ENCODE results near the gene IFI27L1. TPM values are rescaled to one million over a fixed set of nuclear protein-coding genes. Genes with fewer than 3 reads are reported as not detected.

The IFI27L1 gene
- total and polyA plus RNA-seq, 12 donors, result 7.7 to 47.4 (median 17.1) TPM

DNA sequence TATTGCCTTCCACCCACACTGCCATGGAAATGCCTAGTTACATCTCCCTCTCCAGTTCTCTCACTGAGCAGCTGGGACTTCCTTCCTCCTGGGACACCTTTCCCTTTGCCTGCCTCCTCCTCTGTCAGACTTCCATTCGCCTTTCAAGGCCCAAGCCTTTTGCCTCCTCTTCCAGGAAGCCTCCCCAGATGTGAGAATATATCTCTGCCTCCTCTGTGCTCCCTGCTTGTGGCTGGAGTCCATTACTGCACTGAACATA is 45.2 kb downstream of the IFI27L1 start:
- DNase-seq, result no peak
- 67 to 78% methylated on average over 1 of the region's 1 CpG for WGBS, 2 donors

DNA sequence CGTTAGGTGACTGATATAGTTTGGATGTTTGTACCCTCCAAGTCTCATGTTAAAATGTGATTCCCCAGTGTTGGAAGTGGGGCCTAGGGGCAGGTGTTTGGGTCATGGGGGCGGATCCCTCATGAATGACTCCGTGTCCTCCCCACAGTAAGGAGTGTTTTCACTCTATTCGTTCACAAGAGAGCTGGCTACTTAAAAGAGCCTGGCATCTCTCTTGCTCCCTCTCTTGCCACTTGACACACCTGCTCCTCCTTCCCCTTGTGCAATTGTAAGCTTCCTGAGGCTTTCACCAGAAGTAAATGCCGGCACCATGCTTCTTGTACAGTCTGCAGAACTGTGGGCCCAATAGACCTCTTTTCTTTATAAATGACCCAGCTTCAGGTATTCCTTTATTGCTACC is 45.7 kb downstream of the IFI27L1 start:
- WGBS, 2 donors, result 86 to 89% methylated on average over 5 of the region's 5 CpGs
- Histone ChIP-seq H3K36me3 (peaks cover 0 to 9% (median 0%) of the 10 kb centered on the region in 9 donors), H3K4me1 (peaks cover 0 to 18% (median 9%) of the 10 kb centered on the region in 9 donors), H3K9me3 (no peaks in the 10 kb centered on the region), H3K4me3 (no peak overlapping the region), H3K27me3 (no peaks in the 10 kb centered on the region), H3K27ac (no peak overlapping the region)
- TF ChIP-seq, protein P1, sequence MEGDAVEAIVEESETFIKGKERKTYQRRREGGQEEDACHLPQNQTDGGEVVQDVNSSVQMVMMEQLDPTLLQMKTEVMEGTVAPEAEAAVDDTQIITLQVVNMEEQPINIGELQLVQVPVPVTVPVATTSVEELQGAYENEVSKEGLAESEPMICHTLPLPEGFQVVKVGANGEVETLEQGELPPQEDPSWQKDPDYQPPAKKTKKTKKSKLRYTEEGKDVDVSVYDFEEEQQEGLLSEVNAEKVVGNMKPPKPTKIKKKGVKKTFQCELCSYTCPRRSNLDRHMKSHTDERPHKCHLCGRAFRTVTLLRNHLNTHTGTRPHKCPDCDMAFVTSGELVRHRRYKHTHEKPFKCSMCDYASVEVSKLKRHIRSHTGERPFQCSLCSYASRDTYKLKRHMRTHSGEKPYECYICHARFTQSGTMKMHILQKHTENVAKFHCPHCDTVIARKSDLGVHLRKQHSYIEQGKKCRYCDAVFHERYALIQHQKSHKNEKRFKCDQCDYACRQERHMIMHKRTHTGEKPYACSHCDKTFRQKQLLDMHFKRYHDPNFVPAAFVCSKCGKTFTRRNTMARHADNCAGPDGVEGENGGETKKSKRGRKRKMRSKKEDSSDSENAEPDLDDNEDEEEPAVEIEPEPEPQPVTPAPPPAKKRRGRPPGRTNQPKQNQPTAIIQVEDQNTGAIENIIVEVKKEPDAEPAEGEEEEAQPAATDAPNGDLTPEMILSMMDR (IDR thresholded peaks at IDR 0.05), result no peak
- intact Hi-C loops (cut with DNase I), result loop anchor here in 2 of 10 donors (5.0 kb wide), 2 partner anchors 44 to 89 kb away; partner anchors contain the start of genes DDX24 (in 1 of the 2) and IFI27L1 (in 1 of the 2)
- ATAC-seq (no peak), DNase-seq (no peak)

More for the DNA sequence above, 45.2 kb downstream of the IFI27L1 start:
- TF ChIP-seq, protein P1 (IDR thresholded peaks at IDR 0.05), result no peak
- peaks cover 0 to 18% (median 9%) of the 10 kb centered on the region in 9 donors for H3K4me1 ChIP-seq
- H3K27me3 ChIP-seq, result no peaks in the 10 kb centered on the region
- ATAC-seq, result no peak
- H3K27ac ChIP-seq, result no peak overlapping the region
- intact Hi-C loops (cut with DNase I), result loop anchor here in 2 of 10 donors (5.0 kb wide), 2 partner anchors 44 to 89 kb away; partner anchors contain the start of genes DDX24 (in 1 of the 2) and IFI27L1 (in 1 of the 2)
- no peaks in the 10 kb centered on the region for H3K9me3 ChIP-seq
- H3K36me3 ChIP-seq, result peaks cover 0 to 9% (median 0%) of the 10 kb centered on the region in 9 donors
- no peak overlapping the region for H3K4me3 ChIP-seq

DNA sequence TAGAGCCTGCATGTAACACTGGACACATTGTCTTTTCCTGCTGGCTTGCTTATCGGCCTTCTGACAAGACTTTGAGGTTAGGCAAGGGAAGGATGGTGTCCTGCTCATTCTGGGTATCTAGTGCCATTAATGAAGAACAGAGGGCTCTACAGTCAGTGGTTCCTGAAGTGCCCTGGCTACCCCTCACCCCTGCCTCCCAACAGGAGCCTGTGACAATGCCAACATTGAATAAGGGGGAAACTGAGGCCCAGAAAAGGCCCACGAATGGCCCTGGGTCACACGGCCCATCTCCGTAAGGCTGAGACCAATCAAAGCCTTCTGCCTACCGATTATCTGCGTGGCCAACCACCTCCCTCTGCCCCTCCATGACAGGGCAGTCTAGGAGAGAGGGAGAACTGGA is 46.2 kb downstream of the IFI27L1 start:
- intact Hi-C loops (cut with DNase I), result loop anchor here in 2 of 10 donors (5.0 kb wide), 2 partner anchors 45 to 90 kb away; partner anchors contain the start of genes DDX24 (in 1 of the 2) and IFI27L1 (in 1 of the 2)
- no peak for ATAC-seq
- H3K27me3 ChIP-seq, result no peaks in the 10 kb centered on the region
- no peak overlapping the region for H3K4me3 ChIP-seq
- DNase-seq, result no peak
- H3K36me3 ChIP-seq, result peaks cover 0 to 9% (median 0%) of the 10 kb centered on the region in 9 donors
- no peak overlapping the region for H3K27ac ChIP-seq
- WGBS, 2 donors, result 92 to 93% methylated on average over 6 of the region's 6 CpGs
- no peaks in the 10 kb centered on the region for H3K9me3 ChIP-seq
- TF ChIP-seq, protein P1 (IDR thresholded peaks at IDR 0.05), result no peak
- H3K4me1 ChIP-seq, result peaks cover 0 to 18% (median 9%) of the 10 kb centered on the region in 9 donors

GRCh38 chr14:94128216-94128839 is 47.2 kb downstream of the IFI27L1 start:
- Histone ChIP-seq H3K36me3 (peaks cover 0 to 9% (median 0%) of the 10 kb centered on the region in 9 donors), H3K9me3 (no peaks in the 10 kb centered on the region), H3K4me1 (peaks cover 0 to 18% (median 9%) of the 10 kb centered on the region in 9 donors), H3K4me3 (peak overlapping the region in 1 of 10 donors; percentile 58), H3K27me3 (no peaks in the 10 kb centered on the region), H3K27ac (peak overlapping the region in 7 of 10 donors; percentile 72 to 91 (median 81))
- TF ChIP-seq, protein P1 (IDR thresholded peaks at IDR 0.05), result no peak
- intact Hi-C loops (cut with DNase I), result loop anchor here in 3 of 10 donors (2.0 to 5.0 kb wide), 4 partner anchors 18 to 91 kb away; partner anchors contain the start of genes DDX24 (in 1 of the 3), IFI27 (in 1 of the 3), IFI27L1 (in 1 of the 3) and PPP4R4 (in 1 of the 3)
- 90 to 93% methylated on average over 14 of the region's 14 CpGs for whole genome bisulfite sequencing, 2 donors
- no peak for ATAC-seq
- no peak for DNase-seq
